ENCODE data around the gene EPDR1.

EPDR1 gene
- 0.18 to 0.43 reads per million in 2 experiments for total RNA-seq

DNA sequence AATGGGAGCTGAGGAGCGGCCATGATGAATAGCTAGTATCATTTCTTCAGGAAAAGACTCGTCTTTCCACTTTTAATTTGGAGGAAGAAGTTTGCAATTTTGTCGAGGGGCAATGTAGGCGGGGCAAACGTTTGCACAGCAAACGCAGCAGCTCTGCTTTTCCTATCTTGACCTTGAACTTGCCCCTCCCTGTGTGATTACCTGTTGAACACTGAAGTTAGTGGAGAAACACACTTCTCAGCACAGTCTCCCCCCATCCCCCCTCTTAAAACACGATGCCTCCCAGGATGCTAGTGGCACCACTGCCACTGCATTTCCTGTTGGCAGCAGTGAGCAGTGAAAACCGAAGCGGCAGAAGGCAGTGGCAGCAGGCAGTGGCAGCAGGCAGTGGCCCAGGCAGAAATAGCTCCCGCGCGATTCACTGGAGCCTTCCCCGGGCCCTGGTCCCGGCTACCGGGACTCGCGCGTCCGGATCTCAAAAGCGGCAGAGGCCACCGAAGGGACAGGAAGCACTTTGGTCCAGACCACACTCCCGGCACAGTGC is at the start of gene EPDR1:
Gene EPDR1 (plus strand): TSS at position 336 of the 544 bp plus-strand sequence. CDS start 300 bp downstream, outside the sequence.
- no peak for DNase-seq (ENCODE audit: low read depth)

DNA sequence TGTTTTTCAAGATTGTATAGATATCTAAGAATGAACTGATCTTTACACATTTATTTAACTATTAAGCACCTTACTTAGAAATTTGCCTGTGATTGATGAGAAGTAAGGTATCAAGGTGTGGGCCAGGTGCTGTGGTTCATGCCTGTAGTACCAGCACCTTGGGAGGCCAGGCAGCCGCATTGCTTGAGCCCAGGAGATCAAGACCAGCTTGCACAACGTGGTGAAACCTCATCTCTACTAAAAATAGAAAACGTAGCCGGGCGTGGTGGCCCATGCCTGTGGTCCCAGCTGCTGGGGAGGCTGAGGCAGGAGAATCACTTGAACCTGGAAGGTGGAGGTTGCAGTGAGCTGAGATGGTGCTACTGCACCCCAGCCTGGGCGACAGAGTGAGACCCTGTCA is 38.4 kb upstream of the EPDR1 start:
- no peak for DNase-seq (ENCODE audit: low read depth)

DNA sequence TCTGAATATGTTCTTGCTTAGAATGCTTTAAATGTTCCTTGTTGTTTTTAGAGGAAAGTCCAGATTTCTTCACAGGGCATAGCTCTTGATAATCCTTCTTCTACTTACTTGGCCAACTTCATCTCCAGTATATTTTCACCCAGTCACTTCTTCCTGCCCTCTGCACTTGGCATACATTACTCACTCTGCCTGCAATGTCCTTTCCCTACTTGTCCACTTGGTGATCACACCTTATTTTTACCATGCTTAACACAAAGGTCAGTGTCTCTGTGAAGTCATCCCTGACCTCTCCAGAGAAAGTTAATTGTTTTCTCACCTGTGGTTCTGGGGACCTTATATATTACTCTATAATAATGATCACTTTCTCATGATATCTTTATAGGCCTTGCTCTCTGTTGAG is 27.1 kb upstream of the EPDR1 start:
- DNase-seq (ENCODE audit: low read depth): no peak

DNA sequence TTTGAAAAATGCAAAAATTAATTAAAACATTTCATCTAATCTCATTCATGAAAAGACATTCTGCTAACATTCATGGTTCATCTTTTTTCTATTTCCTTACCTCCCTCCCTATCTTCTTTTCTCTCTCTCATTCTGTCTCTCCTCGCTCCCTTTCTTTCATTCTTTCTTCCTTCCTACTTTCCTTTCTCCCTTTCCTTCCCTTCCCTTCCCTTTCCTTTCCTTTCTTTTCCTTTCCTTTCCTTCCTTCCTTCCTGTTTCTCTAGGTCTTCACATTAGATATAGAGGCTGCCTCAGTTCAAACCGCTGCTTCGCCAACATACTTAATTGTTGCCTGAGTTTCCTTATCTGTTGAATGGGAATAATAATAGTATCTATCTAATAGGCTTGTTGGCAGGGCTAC is 25.8 kb upstream of the EPDR1 start:
- no peak for DNase-seq (ENCODE audit: low read depth)

DNA sequence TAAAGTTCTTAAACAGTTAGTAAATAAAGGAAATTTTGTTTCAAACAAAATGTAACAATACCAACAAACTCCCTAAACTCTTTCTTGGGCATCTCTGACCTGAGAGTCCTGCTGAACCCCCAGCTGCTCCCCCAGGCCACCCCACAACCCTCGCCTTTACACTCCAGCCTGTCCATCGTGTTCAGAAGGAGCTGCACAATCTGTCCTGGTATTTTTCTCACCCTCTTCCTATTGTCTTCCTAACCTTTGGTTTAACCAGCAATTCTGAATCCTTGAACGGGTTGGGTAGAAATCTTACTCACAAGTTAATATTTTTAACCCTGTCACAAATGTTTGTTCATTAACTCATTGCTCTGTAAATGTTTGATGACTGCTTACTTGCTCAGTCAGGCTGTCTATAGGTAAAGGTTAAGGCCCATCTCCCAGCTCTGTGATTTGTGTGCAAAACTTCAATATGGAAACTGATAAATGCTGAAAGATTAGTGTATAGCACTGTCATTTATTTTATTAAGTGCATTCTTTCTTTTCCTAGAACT is 20.7 kb upstream of the EPDR1 start:
- no peak for DNase-seq (ENCODE audit: low read depth)

DNA sequence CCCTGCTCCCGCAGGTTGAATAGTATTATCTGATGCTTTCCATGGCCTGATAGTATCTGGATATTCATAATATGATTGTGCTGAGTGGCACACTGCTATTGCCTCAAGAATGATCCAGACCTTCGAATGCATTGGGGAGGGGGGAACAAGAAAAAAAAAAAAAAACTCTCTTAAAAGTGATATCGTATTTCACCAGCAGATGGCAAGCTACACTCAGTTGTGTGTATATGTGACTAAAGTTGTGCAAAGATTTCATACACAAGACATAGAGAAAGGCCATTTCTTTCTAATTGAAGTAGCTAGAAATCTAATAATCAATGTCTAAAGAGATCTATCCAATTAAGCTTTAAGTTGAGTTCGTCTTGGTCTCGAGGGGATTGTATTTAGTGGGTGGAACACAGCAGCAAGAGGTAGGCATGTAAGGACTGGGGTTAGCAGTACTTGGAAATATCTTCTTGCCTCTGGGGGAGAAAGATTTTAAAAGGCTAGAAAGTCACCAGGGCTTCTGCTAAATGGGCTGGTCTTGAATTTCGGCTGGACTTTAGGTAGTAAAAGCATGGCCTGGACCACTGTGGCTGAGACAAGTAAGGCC is 19.1 kb upstream of the EPDR1 start:
- no peak for DNase-seq (ENCODE audit: low read depth)

DNA sequence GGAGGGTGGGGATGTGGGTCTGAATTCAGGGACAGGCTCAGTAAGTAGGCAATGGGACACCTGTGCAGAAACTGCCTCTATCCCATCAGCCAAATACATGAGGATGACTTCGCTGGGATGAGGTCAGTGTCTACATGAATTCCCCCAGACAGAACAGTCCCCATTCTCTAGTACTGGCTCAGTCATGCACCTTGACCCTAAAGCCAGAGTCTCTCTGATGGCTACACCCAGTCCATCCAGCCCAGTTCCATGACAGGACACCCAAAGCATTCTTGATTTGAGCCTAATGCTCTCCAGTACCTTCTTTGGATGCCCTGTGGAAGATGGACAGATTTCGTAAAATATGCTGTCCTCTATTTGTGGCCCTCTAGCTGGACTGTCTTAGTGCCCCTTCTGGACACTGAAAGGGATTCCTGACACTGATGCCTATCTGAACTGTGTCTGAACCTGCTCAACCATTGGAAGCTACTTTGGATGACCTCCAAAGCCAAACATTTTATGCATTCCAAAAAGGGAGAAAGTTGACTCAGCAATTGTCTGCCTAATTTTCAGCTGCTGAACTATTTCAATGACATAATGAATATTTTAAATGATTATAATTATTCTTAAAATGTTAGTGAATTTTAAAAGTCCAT is 18.4 kb upstream of the EPDR1 start:
- DNase-seq (ENCODE audit: low read depth): no peak

DNA sequence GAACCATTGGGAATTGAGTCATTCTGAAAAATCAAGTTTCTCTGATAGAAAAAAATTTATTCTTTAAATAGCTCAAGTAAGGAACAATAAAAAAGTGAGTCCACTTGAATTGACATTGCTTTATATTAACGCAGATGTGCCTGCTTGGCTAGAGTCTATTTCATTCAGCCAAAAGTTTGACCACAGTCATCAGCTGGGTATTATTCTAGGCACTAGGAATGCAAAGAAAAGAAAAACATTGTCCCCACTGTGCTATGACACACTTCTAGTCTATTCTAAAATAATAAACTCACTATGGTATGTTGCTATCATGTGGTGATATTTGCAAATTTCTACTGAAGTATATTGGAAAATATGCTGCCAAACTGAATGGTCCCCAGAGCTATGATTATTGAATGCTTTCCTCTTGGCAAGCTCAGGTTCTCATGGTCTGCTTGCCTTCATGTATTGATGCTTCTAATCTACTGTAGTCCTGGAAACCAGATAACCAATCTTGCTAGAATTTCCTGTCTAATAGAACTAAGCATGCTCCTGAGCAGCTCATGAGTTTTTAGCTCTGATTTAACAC is 12.1 kb upstream of the EPDR1 start:
- DNase-seq (ENCODE audit: low read depth): no peak

DNA sequence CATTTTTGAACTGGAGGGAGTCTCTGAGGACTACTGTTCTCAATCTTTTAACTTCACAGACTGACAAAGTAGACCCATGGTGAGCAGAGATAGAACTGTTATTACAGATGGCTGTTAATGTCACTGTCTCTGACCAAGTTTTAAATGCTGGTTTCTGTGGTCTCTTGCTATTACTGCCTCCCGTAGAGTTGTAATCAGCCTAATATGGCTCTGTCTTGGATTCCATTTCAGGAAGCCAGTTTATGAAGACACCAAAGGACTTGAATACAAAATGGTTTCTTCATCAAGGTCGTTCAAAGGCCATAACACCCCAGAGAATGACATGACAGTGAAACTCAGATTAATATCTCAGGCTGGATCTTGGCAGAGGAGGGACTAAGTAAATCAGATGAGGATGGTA is 7.7 kb upstream of the EPDR1 start:
- no peak for DNase-seq (ENCODE audit: low read depth)

DNA sequence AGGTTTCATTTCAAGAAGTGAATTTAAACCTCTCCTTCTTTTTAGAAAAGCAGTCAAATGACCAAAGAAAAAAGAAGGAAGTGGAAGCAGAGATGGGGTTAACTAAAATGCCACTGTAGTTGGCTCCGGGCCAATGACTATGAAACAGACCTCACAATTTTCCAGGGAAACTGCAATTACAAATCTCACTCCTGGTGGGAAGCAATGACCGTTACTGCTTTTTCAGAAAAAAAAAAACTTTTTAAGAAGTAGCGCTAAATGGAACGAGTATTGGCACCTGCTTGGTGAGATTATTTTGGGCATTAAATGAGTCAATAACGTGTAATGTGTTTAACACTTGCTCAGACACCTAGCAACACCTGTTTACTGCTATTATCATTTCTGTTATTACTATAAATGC is 5.0 kb upstream of the EPDR1 start:
- no peak for DNase-seq (ENCODE audit: low read depth)

DNA sequence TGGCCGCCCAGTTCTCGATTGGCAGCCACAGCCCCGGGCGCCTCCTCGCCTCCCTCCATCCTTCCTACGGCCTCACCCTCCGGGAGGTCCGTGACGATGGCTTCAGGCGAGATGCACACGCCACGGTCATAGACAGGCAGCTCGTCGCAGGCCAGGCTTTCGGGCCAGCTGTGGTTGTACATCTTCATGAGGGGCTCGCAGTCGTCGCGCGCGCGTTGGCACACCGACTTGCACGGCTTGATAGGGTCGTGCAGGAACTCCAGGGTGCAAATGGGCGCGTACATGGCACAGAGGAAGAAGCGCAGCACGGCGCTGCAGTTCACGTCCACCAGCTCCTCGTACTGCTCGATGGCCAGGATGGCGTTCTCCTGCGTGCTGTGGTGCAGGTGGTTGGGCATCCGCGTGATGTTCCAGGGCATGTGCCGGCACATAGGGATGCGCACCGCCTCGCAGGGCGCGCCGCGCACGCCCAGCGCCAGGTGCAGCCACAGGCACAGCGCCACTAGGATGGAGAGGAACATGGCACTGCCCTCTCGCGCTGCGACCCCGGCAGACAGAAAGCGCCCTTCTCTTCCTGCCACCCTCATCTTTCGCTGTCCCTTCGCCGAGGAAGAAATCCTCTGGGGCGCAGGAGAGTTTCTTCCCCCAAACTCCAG is 4.3 kb upstream of the EPDR1 start:
- no peak for DNase-seq (ENCODE audit: low read depth)

DNA sequence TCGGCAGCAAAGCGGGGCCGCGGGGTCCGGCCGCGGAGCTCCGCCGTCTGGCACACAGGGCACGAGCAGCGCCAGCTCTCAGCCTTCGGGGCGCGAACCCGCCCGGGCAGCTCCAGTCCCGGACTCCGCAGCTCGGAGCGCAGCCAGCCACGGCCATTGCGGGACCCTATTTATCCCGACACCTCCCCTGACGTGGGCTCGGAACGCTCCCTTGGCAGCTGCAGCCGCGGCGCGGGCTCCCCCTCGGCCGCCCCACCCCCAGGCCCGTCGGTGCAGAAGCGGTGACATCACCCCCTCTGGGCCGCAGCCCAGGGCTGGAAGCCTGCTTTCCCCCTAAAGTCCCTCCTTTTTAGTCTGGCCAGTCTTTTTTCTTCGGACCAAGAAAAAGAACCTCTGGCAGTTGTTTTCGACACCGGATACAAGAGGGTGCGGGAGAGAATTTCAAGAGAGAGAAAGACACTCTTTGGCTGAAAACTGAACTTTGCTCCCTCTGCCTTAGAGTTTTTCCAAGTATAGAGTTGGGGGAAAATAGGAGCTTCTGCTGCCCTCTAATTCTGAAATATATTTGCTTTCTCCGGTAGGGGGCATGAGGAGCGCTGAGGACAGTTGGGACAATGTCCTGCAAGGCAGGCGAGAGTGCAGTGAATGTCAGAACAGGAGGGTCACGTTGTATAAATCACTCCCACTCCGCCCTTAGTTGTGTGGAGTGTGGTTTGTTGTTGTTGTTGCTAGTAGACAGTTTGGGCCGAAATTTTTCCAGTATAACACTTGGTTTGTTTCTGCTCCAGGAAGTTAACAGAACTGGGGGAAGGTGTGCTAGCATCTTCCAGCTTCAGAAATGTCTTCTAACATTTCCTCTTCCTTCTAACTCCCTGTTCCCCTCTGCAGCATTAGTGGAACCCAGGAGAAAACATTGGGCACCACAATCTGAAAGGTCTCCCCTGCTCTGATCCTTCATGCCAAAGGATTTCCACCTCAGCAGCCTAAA is 3.5 kb upstream of the EPDR1 start, which contains the start of gene SFRP4:
Gene SFRP4 (minus strand): TSS at position 145 of the 988 bp plus-strand sequence. CDS start 280 bp downstream, outside the sequence.
- no peak for DNase-seq (ENCODE audit: low read depth)

DNA sequence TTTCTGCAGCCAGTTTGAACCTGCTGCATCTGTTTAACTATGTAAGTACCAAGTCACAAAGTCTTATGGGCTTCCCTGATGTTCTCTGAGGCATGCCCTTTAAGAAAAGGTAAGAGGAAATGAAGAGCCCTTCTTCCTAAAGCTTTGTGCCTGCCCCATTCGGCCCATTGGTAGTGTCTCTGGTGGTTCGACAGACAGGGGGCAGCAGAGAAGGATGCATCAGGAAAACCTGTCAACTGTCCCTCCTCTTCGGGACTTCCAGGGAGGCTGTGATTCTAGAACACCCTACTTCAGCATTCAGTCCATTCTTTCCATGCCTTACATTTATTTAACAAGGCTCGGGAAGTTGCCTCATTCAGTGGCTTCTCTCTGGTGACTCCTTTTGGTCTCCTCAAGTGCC is 1.9 kb upstream of the EPDR1 start:
- DNase-seq (ENCODE audit: low read depth): no peak

DNA sequence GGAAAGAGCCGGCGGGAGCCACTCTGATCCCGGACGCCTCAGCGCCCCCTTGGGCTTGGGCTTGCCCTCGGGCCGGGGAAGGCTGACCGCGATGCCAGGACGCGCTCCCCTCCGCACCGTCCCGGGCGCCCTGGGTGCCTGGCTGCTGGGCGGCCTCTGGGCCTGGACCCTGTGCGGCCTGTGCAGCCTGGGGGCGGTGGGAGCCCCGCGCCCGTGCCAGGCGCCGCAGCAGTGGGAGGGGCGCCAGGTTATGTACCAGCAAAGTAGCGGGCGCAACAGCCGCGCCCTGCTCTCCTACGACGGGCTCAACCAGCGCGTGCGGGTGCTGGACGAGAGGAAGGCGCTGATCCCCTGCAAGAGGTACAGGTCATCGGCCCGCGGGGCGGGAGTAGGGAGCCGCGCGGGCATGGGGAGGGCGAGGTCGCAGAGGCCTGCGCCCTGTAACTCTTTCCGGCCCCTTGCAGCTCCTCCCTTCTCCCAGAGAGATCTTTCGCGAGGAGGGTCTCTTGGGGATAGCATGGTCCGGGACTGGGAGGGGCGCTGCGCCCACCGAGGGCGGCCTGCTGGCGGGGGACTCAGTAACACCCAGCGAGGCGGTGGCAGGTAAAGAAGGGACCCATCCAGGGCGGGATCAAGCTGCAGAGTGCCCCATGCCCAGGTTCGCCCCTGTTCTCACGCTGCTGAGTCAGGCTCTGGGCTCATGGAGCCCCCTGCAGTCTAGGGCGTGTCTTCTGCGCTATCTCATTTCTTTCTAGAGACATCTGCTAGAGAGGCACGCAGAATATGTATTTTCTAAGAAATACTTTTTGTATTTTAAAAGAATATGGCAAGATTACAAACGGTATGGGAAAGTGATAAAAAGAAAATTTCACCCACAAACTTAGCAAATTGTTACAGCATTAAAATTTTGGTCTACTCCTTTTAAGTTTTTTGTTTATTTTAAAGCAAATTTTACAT is 687 bp downstream of the EPDR1 start:
- no peak for DNase-seq (ENCODE audit: low read depth)

DNA sequence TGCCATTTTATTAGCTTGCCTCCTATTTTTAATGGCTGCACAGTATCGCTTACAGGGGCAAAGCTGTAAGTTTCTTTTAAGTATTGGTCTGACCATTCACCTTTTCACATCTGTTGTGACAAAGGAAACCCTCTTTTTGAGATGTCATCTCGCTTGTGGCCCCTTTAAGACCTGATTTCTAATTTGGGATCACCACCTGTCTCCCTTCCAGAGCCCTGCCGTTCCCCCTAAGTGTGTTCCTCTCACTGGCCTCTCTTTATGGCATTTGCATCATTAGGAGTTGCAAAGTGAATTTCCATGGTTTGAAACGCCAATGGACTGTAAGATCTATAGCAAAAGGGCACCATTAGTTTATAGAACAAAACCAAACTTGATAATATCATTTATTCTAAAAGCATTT is 1.4 kb downstream of the EPDR1 start:
- no peak for DNase-seq (ENCODE audit: low read depth)

DNA sequence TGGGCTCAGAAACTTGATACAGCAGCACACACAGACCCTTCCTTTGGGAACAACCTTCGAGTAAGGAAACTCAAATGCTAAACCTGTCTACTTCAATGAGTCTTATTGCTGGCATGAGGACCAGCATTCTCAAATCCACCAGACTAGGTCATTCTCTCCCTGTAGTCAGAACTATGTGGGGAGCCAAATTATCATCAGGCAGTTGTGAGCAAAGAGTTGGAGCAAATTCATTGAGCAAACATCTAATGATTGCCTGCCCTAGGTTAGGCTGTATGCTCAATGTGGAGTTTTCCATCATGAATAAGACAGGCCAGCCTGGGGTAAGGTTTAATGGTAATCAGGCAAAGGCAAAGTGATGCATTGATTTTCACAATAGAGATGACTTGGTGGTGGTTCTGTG is 3.6 kb downstream of the EPDR1 start:
- no peak for DNase-seq (ENCODE audit: low read depth)

DNA sequence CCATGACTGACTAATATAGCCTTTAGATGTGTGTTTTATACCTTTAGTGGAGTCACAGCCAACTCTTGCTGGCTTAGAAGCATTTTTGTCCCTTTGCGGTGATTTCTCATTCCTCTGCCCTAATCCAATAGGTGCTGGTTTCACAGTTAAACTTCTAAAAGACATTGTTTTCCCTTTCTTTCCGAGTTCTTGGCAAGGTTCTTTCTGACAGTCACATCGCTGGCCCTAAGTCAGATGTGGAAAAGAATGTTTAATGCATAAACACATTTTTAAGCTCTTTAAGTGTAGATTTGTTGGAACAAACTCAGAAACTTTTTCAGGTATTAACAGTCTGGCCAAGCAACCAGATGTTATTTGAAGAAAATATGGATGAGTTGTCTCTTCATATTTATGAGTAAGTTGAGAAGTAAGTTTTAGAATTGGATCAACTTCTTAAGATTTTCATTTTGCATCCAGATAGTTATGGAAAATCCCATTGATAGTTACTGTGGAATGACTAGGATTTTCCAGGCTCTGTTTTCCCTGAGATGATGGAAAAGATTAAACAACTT is 4.1 kb downstream of the EPDR1 start:
- no peak for DNase-seq (ENCODE audit: low read depth)

DNA sequence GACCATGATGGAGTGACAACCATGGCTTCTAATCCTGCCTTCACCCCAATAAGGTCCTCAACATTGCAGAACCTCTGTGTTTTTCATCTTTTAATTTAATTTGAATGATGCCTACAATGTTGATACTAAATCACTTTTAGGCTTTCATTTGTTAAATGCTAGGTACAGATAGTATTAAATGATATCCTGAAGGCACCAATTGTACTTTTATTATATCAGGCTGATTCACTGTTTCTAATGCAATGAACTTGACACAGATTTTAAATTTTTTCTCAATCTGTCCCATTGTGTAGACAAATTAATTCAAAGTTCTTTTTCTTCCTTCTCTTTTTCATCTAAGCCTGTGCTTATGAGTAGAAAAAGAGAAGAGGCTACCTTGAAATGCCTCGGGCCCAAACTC is 5.2 kb downstream of the EPDR1 start:
- no peak for DNase-seq (ENCODE audit: low read depth)

DNA sequence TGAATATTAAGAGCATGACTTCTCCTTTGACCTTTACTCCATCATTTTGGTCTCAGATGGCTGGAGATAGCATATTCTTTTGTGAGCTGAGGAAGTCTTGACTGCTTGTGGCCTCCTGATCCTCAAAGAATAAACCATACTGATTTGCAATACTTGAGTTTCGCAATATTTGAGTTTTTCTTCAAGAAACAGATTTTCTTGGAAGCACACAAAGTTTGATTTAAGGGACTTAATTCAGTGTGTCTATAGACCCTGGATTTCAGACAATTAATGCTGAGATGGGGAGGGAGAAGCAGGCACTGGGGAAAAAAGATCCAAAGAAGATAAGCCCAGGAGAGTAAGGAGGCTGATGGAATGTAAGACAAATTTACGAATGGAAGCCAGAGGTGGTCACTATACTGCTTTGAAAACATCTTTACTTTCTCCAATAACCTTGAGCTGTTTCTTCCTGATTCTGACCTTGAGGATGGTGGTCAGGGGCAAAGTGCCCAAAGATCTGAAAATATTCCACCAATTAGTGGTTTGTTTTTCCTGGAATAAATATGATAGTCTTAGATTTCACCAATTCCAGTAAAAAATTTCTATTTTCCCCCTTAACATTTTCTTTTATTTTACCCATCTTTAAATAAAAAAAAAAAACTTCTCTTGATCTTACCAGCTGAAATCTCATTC is 7.5 kb downstream of the EPDR1 start:
- DNase-seq (ENCODE audit: low read depth): no peak
